GM23338 (cell line): ENCODE measurements around the gene SBF2.

Experiments
- CREB1 ChIP-seq: fragments of 250-450 bp; sonication (Bioruptor Pico); IDR thresholded peaks from 2 replicates; pipeline ENCODE4 v1.5.0; 2020; ENCODE audit warnings: low read depth, mild to moderate bottlenecking, moderate library complexity
- EZH2 ChIP-seq: fragments of 200-600 bp; sonication (generic); IDR thresholded peaks from one replicate; pipeline ENCODE4 v1.8.0; 2017; ENCODE audit warnings: antibody characterized with exemption, mild to moderate bottlenecking, low read depth; ENCODE audit not compliant: unreplicated experiment
- EZH2phosphoT487 ChIP-seq: fragments of 200-600 bp; sonication (generic); IDR thresholded peaks from one replicate; pipeline ENCODE4 v1.8.1; 2018; ENCODE audit warnings: antibody characterized with exemption; ENCODE audit not compliant: unreplicated experiment
- JUNB ChIP-seq: IDR thresholded peaks from one replicate; pipeline ENCODE4 v1.6.1; 2016; ENCODE audit warnings: antibody characterized with exemption; ENCODE audit not compliant: unreplicated experiment
- POLR2AphosphoS5 ChIP-seq: IDR thresholded peaks from 2 replicates; pipeline ENCODE4 v1.6.1; 2016; ENCODE audit warnings: antibody characterized with exemption, low read depth
- TF ChIP-seq, protein P1 (sequence below), 2 experiments: fragments of 200-600 bp in 1 of 2; sonication (generic) in 1 of 2; conservative IDR thresholded peaks; 2 replicates each; pipeline versions ENCODE4 v1.5.1 to v1.6.1; 2016 to 2017; ENCODE audit warnings: antibody characterized with exemption in 2 of 2, low read depth in 2 of 2, mild to moderate bottlenecking in 2 of 2, moderate library complexity in 1 of 2
- TF ChIP-seq, protein P2 (sequence below): IDR thresholded peaks from one replicate; pipeline ENCODE4 v1.6.1; 2018; ENCODE audit warnings: antibody characterized with exemption; ENCODE audit not compliant: unreplicated experiment

DNA sequence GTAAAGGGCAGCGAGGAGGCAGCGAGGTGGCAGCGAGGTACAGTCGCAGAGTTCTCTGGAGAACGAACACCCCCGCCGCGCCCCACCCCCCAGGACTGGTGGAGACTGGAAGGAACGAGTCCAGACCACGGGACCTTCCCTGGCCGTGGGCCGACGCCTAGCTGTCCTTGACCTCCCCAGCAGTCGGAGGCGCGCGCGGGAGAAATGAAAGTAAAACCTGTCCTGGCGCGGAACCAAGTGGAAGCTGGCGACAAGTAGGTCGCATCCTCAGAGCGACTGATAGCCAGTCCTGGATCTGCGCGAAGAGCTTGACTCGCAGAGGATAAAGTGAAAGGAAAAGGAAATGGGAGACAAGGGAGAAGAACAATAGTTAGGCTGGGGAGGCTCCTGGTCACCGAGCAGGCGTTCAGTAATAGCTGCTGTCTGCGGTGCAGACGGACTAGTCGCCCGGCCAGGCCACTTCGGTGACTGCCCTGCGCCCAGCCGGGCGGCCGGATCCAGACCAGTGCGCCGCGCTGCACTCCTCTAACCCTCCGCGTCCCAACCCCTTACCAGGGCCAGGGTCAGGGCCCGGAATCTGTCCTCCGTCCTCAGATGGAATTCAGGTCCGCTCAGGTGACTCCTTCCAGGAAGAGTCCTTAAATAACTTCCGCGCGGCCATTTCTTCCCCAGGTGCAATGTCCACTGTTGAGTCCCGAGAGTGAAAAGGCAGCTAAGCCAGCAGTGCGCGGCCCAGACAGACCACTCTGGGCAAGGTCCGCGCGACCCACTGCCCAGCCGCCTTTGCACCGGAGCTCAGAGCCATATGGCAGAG is 8.9 kb upstream of the SBF2 start:
- TF ChIP-seq EZH2 (peak; percentile 47), JUNB (no peak), CREB1 (no peak), POLR2AphosphoS5 (no peak), EZH2phosphoT487 (no peak)
- TF ChIP-seq, protein P1, sequence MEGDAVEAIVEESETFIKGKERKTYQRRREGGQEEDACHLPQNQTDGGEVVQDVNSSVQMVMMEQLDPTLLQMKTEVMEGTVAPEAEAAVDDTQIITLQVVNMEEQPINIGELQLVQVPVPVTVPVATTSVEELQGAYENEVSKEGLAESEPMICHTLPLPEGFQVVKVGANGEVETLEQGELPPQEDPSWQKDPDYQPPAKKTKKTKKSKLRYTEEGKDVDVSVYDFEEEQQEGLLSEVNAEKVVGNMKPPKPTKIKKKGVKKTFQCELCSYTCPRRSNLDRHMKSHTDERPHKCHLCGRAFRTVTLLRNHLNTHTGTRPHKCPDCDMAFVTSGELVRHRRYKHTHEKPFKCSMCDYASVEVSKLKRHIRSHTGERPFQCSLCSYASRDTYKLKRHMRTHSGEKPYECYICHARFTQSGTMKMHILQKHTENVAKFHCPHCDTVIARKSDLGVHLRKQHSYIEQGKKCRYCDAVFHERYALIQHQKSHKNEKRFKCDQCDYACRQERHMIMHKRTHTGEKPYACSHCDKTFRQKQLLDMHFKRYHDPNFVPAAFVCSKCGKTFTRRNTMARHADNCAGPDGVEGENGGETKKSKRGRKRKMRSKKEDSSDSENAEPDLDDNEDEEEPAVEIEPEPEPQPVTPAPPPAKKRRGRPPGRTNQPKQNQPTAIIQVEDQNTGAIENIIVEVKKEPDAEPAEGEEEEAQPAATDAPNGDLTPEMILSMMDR (conservative IDR thresholded peaks at IDR 0.05; ENCODE audit: low read depth in 2 of 2) = no peak
- TF ChIP-seq, protein P2, sequence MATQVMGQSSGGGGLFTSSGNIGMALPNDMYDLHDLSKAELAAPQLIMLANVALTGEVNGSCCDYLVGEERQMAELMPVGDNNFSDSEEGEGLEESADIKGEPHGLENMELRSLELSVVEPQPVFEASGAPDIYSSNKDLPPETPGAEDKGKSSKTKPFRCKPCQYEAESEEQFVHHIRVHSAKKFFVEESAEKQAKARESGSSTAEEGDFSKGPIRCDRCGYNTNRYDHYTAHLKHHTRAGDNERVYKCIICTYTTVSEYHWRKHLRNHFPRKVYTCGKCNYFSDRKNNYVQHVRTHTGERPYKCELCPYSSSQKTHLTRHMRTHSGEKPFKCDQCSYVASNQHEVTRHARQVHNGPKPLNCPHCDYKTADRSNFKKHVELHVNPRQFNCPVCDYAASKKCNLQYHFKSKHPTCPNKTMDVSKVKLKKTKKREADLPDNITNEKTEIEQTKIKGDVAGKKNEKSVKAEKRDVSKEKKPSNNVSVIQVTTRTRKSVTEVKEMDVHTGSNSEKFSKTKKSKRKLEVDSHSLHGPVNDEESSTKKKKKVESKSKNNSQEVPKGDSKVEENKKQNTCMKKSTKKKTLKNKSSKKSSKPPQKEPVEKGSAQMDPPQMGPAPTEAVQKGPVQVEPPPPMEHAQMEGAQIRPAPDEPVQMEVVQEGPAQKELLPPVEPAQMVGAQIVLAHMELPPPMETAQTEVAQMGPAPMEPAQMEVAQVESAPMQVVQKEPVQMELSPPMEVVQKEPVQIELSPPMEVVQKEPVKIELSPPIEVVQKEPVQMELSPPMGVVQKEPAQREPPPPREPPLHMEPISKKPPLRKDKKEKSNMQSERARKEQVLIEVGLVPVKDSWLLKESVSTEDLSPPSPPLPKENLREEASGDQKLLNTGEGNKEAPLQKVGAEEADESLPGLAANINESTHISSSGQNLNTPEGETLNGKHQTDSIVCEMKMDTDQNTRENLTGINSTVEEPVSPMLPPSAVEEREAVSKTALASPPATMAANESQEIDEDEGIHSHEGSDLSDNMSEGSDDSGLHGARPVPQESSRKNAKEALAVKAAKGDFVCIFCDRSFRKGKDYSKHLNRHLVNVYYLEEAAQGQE = no peak
